HEK293T (cell line): ENCODE data around the gene USP22.

Source experiments
- ARNT ChIP-seq: fragments of 450-650 bp; IDR thresholded peaks from 2 replicates; pipeline ENCODE4 v1.6.1; 2017; ENCODE audit warnings: mild to moderate bottlenecking
- BHLHE40 ChIP-seq: fragments of 450-650 bp; IDR thresholded peaks from 2 replicates; pipeline ENCODE4 v1.6.1; 2016; ENCODE audit warnings: mild to moderate bottlenecking, moderate library complexity, borderline replicate concordance
- ELF4 ChIP-seq: fragments of 450-650 bp; IDR thresholded peaks from 2 replicates; pipeline ENCODE4 v1.6.1; 2017; ENCODE audit warnings: antibody characterized with exemption
- L3MBTL2 ChIP-seq: fragments of 450-650 bp; conservative IDR thresholded peaks from 2 replicates; pipeline ENCODE4 v1.6.1; 2016; ENCODE audit warnings: mild to moderate bottlenecking
- NFRKB ChIP-seq: fragments of 450-650 bp; IDR thresholded peaks from 2 replicates; pipeline ENCODE4 v1.6.1; 2016; ENCODE audit warnings: mild to moderate bottlenecking, moderate library complexity
- PKNOX1 ChIP-seq: fragments of 450-650 bp; IDR thresholded peaks from 2 replicates; pipeline ENCODE4 v1.6.1; 2016
- TARDBP ChIP-seq: fragments of 450-650 bp; IDR thresholded peaks from 2 replicates; pipeline ENCODE4 v1.6.1; 2016
- ZNF384 ChIP-seq: fragments of 450-650 bp; IDR thresholded peaks from 2 replicates; pipeline ENCODE4 v1.6.1; 2016

GRCh38 chr17:20992416-20992815 lies 50.4 kb downstream of the USP22 start:
- TF ChIP-seq ARNT (no peak), NFRKB (no peak), L3MBTL2 (no peak), ZNF384 (no peak), ELF4 (no peak), PKNOX1 (no peak), TARDBP (no peak), BHLHE40 (no peak)
